H1 (cell line): ENCODE results near the gene SSTR5. TPM values are rescaled to one million over a fixed set of nuclear protein-coding genes. Genes with fewer than 3 reads are reported as not detected.

ENCODE experiments used
- CTCF ChIA-PET: fragments of 300-600 bp; sonication (Branson Sonifier 250); formaldehyde crosslinking; loops from one replicate; lab custom pipeline; 2021; ENCODE audit not compliant: partially characterized antibody; lab: Charles Lee
- POLR2A ChIA-PET: fragments of 300-600 bp; sonication (Branson Sonifier 250); formaldehyde crosslinking; loops from one replicate; lab custom pipeline; 2021; ENCODE audit warnings: inconsistent platforms; ENCODE audit not compliant: partially characterized antibody; lab: Charles Lee
- DNase-seq, 2 experiments: peaks; one replicate each; pipeline versions ENCODE4 v3.0.0 to v3.0.0-alpha.2; 2010 to 2022; ENCODE audit warnings: low spot score in 2 of 2, low read depth in 1 of 2, mixed read lengths in 1 of 2
- FAIRE-seq: peaks from 2 replicates; lab custom pipeline; 2011; peaks lifted over from hg19 to GRCh38; lab: Jason Lieb, UNC
- H2AFZ ChIP-seq: 2 replicates; pipeline ENCODE4 v1.8.1; 2012; ENCODE audit warnings: low read length, inconsistent platforms
- H2AK5ac ChIP-seq: 2 replicates; pipeline ENCODE4 v1.6.1; 2013; ENCODE audit warnings: low read depth, low read length
- H2BK120ac ChIP-seq: replicated peaks from 2 replicates; pipeline ENCODE3; 2013; ENCODE audit warnings: low read depth, low read length, inconsistent platforms
- H2BK12ac ChIP-seq: 2 replicates; pipeline ENCODE4 v1.6.1; 2013; ENCODE audit warnings: low read depth, low read length
- H2BK15ac ChIP-seq: 2 replicates; pipeline ENCODE4 v1.6.1; 2013; ENCODE audit warnings: low read length
- H2BK20ac ChIP-seq: 2 replicates; pipeline ENCODE4 v1.6.1; 2013; ENCODE audit warnings: low read length
- H2BK5ac ChIP-seq: 2 replicates; pipeline ENCODE4 v1.6.1; 2013; ENCODE audit warnings: low read depth, low read length
- H3K14ac ChIP-seq: 2 replicates; pipeline ENCODE4 v1.6.1; 2013; ENCODE audit warnings: inconsistent platforms; ENCODE audit not compliant: insufficient read length
- H3K18ac ChIP-seq: 2 replicates; pipeline ENCODE4 v1.6.1; 2013; ENCODE audit warnings: low read length; ENCODE audit errors: extremely low read depth
- H3K23ac ChIP-seq: 2 replicates; pipeline ENCODE4 v1.6.1; 2013; ENCODE audit warnings: inconsistent platforms; ENCODE audit not compliant: insufficient read length
- H3K23me2 ChIP-seq: 2 replicates; pipeline ENCODE4 v1.6.1; 2013; ENCODE audit warnings: low read depth, low read length
- H3K27ac ChIP-seq: 2 replicates; pipeline ENCODE4 v1.6.1; 2011; ENCODE audit warnings: low read depth, low read length, inconsistent platforms
- H3K27me3 ChIP-seq, 4 experiments: replicated peaks in 1 of 4; 1 replicate in 1 of 4; 2 replicates in 3 of 4; pipeline versions ENCODE4 v1.6.1 to v1.8.1; 2011 to 2013; ENCODE audit warnings: low read length in 3 of 4, mild to moderate bottlenecking in 3 of 4, inconsistent platforms in 2 of 4, mixed read lengths in 2 of 4, moderate library complexity in 1 of 4; ENCODE audit not compliant: control insufficient read depth in 3 of 4, insufficient read depth in 3 of 4; ENCODE audit errors: extremely low read depth in 1 of 4
- H3K36me3 ChIP-seq, 4 experiments: 2 replicates each; pipeline versions ENCODE4 v1.6.1 to v1.8.1; 2011 to 2013; ENCODE audit warnings: mild to moderate bottlenecking in 4 of 4, low read length in 3 of 4, moderate library complexity in 2 of 4, control low read depth in 1 of 4, inconsistent platforms in 1 of 4; ENCODE audit not compliant: insufficient read depth in 4 of 4, control insufficient read depth in 2 of 4
- H3K4ac ChIP-seq: replicated peaks from 2 replicates; pipeline ENCODE3; 2013; ENCODE audit warnings: low read length, low read depth, mixed read lengths, inconsistent platforms; ENCODE audit not compliant: insufficient read length
- H3K4me1 ChIP-seq, 4 experiments: replicated peaks in 1 of 4; 1 replicate in 1 of 4; 2 replicates in 3 of 4; pipeline versions ENCODE4 v1.6.1 to v1.8.1; 2011 to 2013; ENCODE audit warnings: low read length in 3 of 4, inconsistent platforms in 2 of 4, mixed read lengths in 1 of 4; ENCODE audit not compliant: insufficient read depth in 4 of 4, control insufficient read depth in 3 of 4
- H3K4me2 ChIP-seq, 2 experiments: 2 replicates each; pipeline versions ENCODE4 v1.6.1 to v1.8.1; 2011 to 2013; ENCODE audit warnings: low read depth in 2 of 2, low read length in 2 of 2, control low read depth in 1 of 2, inconsistent platforms in 1 of 2, mild to moderate bottlenecking in 1 of 2; ENCODE audit not compliant: insufficient read depth in 1 of 2
- H3K4me3 ChIP-seq, 4 experiments: fragments of 200-600, 300-600 bp in 1 of 4; sonication (generic), shearing (Covaris generic), sonication (Bioruptor Twin) in 1 of 4; 2 replicates each; pipeline versions ENCODE4 v1.5.1 to v1.8.1; 2011 to 2016; ENCODE audit warnings: low read length in 4 of 4, low read depth in 3 of 4, control low read depth in 2 of 4, inconsistent platforms in 2 of 4, mild to moderate bottlenecking in 2 of 4, mixed read lengths in 1 of 4, moderate library complexity in 1 of 4; ENCODE audit not compliant: insufficient read depth in 2 of 4; ENCODE audit errors: extremely low read depth in 1 of 4
- H3K56ac ChIP-seq: replicated peaks from 2 replicates; pipeline ENCODE3; 2013; ENCODE audit warnings: low read depth, mild to moderate bottlenecking, mixed read lengths, low read length, inconsistent platforms; ENCODE audit not compliant: insufficient read length
- H3K79me1 ChIP-seq: 2 replicates; pipeline ENCODE4 v1.6.1; 2013; ENCODE audit warnings: low read depth, low read length, control low read depth
- H3K79me2 ChIP-seq, 2 experiments: 2 replicates each; pipeline versions ENCODE4 v1.6.1 to v1.8.1; 2012 to 2013; ENCODE audit warnings: low read length in 2 of 2, mild to moderate bottlenecking in 2 of 2, inconsistent platforms in 1 of 2; ENCODE audit not compliant: insufficient read depth in 2 of 2, control insufficient read depth in 1 of 2
- H3K9ac ChIP-seq, 4 experiments: replicated peaks in 1 of 4; 1 replicate in 1 of 4; 2 replicates in 3 of 4; pipeline versions ENCODE4 v1.6.1 to v1.8.1; 2011 to 2013; ENCODE audit warnings: low read depth in 3 of 4, low read length in 3 of 4, control low read depth in 2 of 4, mild to moderate bottlenecking in 2 of 4, moderate library complexity in 2 of 4, inconsistent platforms in 1 of 4; ENCODE audit errors: extremely low read depth in 1 of 4
- H3K9me3 ChIP-seq, 2 experiments: 2 replicates each; pipeline versions ENCODE4 v1.6.1 to v1.8.1; 2012 to 2013; ENCODE audit warnings: mild to moderate bottlenecking in 2 of 2, moderate library complexity in 2 of 2, control low read depth in 1 of 2, inconsistent platforms in 1 of 2, low read depth in 1 of 2, low read length in 1 of 2, mixed read lengths in 1 of 2; ENCODE audit not compliant: insufficient read depth in 2 of 2
- H4K20me1 ChIP-seq, 2 experiments: replicated peaks in 1 of 2; 2 replicates each; pipeline versions ENCODE3 to v1.8.1; 2011 to 2013; ENCODE audit warnings: inconsistent platforms in 2 of 2, low read length in 2 of 2, mild to moderate bottlenecking in 1 of 2; ENCODE audit not compliant: insufficient read depth in 2 of 2, control insufficient read depth in 1 of 2
- H4K5ac ChIP-seq: 2 replicates; pipeline ENCODE4 v1.6.1; 2013; ENCODE audit warnings: low read length, low read depth, mixed read lengths, inconsistent platforms; ENCODE audit not compliant: insufficient read length
- H4K8ac ChIP-seq: 2 replicates; pipeline ENCODE4 v1.8.0; 2013; ENCODE audit warnings: mild to moderate bottlenecking, moderate library complexity, low read length, inconsistent platforms; ENCODE audit not compliant: insufficient read depth; ENCODE audit errors: extremely low read depth
- H4K91ac ChIP-seq: replicated peaks from 2 replicates; pipeline ENCODE3; 2013; ENCODE audit warnings: low read length, mixed read lengths, inconsistent platforms; ENCODE audit not compliant: insufficient read length
- CHD1 ChIP-seq: IDR thresholded peaks from 2 replicates; pipeline ENCODE4 v1.6.1; 2012; ENCODE audit warnings: low read depth, low read length, improper control_type of control experiment
- CHD2 ChIP-seq: IDR thresholded peaks from 2 replicates; pipeline ENCODE4 v1.6.1; 2012; ENCODE audit warnings: low read length, improper control_type of control experiment
- CTBP2 ChIP-seq: IDR thresholded peaks from 2 replicates; pipeline ENCODE4 v1.7.0; 2011; ENCODE audit warnings: borderline replicate concordance, mild to moderate bottlenecking, moderate library complexity, mixed read lengths, low read length; ENCODE audit not compliant: insufficient read depth, insufficient read length
- JUND ChIP-seq: IDR thresholded peaks from 2 replicates; pipeline ENCODE4 v1.6.1; 2011; ENCODE audit warnings: mild to moderate bottlenecking, improper control_type of control experiment, low read length
- RBBP5 ChIP-seq: IDR thresholded peaks from 2 replicates; pipeline ENCODE4 v1.7.1; 2012; ENCODE audit warnings: low read depth, mild to moderate bottlenecking, inconsistent platforms, low read length, moderate library complexity, borderline replicate concordance
- SP2 ChIP-seq: IDR thresholded peaks from 2 replicates; pipeline ENCODE4 v1.6.1; 2012; ENCODE audit warnings: mild to moderate bottlenecking, low read length, inconsistent platforms
- WGBS, 2 experiments: shearing (Covaris generic) in 1 of 2; methylation state at CpG; one replicate each; pipeline versions ENCODE4 v1.1.6 to v1.1.7; 2013 to 2015; ENCODE audit warnings: low lambda C conversion rate in 2 of 2, mixed read lengths in 2 of 2, inconsistent platforms in 1 of 2, low coverage in 1 of 2, missing lambda C conversion rate in 1 of 2; ENCODE audit not compliant: insufficient replicate concordance in 2 of 2, insufficient coverage in 1 of 2, insufficient read length in 1 of 2; ENCODE audit errors: extremely low coverage in 1 of 2, missing lambda C conversion rate in 1 of 2; 5-methylcytosine and 5-hydroxymethylcytosine counted together
- polyA plus RNA-seq, 7 experiments: library from polyadenylated mRNA; depleted of rRNA in 3 of 7; stranded (reverse) in 5 of 7; unstranded in 2 of 7; fragments of >200 nt in 5 of 7; fragments of 200-250 nt in 2 of 7; gene quantifications; 1 replicate in 5 of 7; 2 replicates in 1 of 7; 4 replicates in 1 of 7; pipeline versions ENCODE4 v1.2.1 to v1.2.3, GENCODE V29; 2011 to 2013; ENCODE audit warnings: missing spikeins in 2 of 7, mixed read lengths in 2 of 7
- total RNA-seq: library from RNA; stranded (reverse); fragmentation: NEBNext Ultra II Directional; extraction: Animal tissue kit (Norgen Biotek cat#: 25700); gene quantifications from 2 replicates; pipeline ENCODE4 v1.2.1, GENCODE V29; 2021
- TF ChIP-seq, protein P1 (sequence below), 3 experiments: IDR thresholded peaks; 1 replicate in 2 of 3; 2 replicates in 1 of 3; pipeline versions ENCODE4 v1.5.1 to v1.6.1; 2011; ENCODE audit warnings: low read length in 3 of 3, mild to moderate bottlenecking in 3 of 3, inconsistent platforms in 2 of 3, low read depth in 1 of 3, moderate library complexity in 1 of 3; ENCODE audit not compliant: insufficient read depth in 1 of 3; ENCODE audit errors: control extremely low read depth in 1 of 3
- TF ChIP-seq, protein P2 (sequence below): IDR thresholded peaks from 2 replicates; pipeline ENCODE4 v1.6.1; 2012; ENCODE audit warnings: low read length, inconsistent platforms

The SSTR5 gene
- total and polyA plus RNA-seq, 2 of the 8 experiments (the other 6 are each of a cell fraction or from before 2014, with no cell fraction given): 0.56 to 0.60 TPM

DNA sequence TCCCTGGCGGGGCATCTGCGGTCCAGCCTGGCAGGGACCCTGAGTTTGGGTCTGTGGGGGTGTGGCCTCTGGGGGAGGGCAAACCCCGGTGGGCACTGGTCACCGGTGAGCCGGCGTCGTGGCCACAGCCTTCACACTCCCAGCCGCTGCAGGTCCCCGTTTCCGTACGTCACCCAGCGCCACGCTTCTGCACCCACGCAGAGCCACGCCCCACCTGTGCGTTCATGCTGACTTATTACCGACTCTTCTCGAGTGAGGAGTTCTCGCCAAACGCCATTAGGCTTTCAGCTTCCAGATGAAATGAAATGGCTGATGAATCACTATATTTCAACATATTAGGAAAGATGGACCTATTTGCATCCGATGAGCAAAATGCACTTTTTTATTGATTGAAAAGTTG is 8.8 kb upstream of the SSTR5 start:
- no peaks in the 10 kb centered on the region for H3K27me3 ChIP-seq
- CTCF ChIA-PET: no interaction called here

More for the DNA sequence above, 8.8 kb upstream of the SSTR5 start:
- Histone ChIP-seq H3K4ac (no peak overlapping the region), H3K4me1 (no peaks in the 10 kb centered on the region; a peak in 1 of 7 replicates), H3K4me3 (no peak overlapping the region), H3K79me2 (no peaks in the 10 kb centered on the region), H3K9me3 (0 out of 4 replicates have a peak, but pooled peaks cover 0 to 6% of the 10 kb centered on the region in 2 experiments), H4K5ac (no peak overlapping the region), H2BK120ac (no peak overlapping the region), H2BK15ac (no peak overlapping the region), H3K27ac (no peak overlapping the region), H3K56ac (no peak overlapping the region), H3K79me1 (no peaks in the 10 kb centered on the region), H2AK5ac (peak overlapping the region; percentile 39; the same call in 1 of the 2 replicates), H3K36me3 (no peaks in the 10 kb centered on the region), H4K91ac (no peak overlapping the region), H2AFZ (no peak overlapping the region), H4K8ac (no peak overlapping the region), H4K20me1 (peaks cover 0 to 2% of the 10 kb centered on the region in 2 experiments), H2BK20ac (no peak overlapping the region), H2BK12ac (no peak overlapping the region), H2BK5ac (no peak overlapping the region), H3K23ac (no peak overlapping the region), H3K9ac (no peak overlapping the region), H3K23me2 (no peaks in the 10 kb centered on the region), H3K18ac (no peak overlapping the region), H3K14ac (no peak overlapping the region), H3K4me2 (no peak overlapping the region)
- POLR2A ChIA-PET: no interaction called here
- no peak for FAIRE-seq
- TF ChIP-seq CHD1 (no peak), JUND (no peak), SP2 (no peak), CHD2 (no peak), RBBP5 (no peak), CTBP2 (no peak)
- TF ChIP-seq, protein P1, sequence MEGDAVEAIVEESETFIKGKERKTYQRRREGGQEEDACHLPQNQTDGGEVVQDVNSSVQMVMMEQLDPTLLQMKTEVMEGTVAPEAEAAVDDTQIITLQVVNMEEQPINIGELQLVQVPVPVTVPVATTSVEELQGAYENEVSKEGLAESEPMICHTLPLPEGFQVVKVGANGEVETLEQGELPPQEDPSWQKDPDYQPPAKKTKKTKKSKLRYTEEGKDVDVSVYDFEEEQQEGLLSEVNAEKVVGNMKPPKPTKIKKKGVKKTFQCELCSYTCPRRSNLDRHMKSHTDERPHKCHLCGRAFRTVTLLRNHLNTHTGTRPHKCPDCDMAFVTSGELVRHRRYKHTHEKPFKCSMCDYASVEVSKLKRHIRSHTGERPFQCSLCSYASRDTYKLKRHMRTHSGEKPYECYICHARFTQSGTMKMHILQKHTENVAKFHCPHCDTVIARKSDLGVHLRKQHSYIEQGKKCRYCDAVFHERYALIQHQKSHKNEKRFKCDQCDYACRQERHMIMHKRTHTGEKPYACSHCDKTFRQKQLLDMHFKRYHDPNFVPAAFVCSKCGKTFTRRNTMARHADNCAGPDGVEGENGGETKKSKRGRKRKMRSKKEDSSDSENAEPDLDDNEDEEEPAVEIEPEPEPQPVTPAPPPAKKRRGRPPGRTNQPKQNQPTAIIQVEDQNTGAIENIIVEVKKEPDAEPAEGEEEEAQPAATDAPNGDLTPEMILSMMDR (IDR thresholded peaks at IDR 0.05; ENCODE audit: control extremely low read depth in 1 of 3, insufficient read depth in 1 of 3, low read depth in 1 of 3, low read length in 3 of 3): no peak
- TF ChIP-seq, protein P2, sequence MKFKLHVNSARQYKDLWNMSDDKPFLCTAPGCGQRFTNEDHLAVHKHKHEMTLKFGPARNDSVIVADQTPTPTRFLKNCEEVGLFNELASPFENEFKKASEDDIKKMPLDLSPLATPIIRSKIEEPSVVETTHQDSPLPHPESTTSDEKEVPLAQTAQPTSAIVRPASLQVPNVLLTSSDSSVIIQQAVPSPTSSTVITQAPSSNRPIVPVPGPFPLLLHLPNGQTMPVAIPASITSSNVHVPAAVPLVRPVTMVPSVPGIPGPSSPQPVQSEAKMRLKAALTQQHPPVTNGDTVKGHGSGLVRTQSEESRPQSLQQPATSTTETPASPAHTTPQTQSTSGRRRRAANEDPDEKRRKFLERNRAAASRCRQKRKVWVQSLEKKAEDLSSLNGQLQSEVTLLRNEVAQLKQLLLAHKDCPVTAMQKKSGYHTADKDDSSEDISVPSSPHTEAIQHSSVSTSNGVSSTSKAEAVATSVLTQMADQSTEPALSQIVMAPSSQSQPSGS: no peak
- no peak for DNase-seq
- 90% methylated on average over 21 of the region's 21 CpGs; no CpG with 5 or more reads in 1 of the 2 experiments for whole genome bisulfite sequencing, 2 experiments
